GM18498 (cell line): ENCODE data around the gene KCNK5.

Source experiments
- ATAC-seq: cut with Tn5 transposase; IDR thresholded peaks from one replicate; pipeline ENCODE4 v1.9.1; 2021; ENCODE audit warnings: mild to moderate bottlenecking, moderate library complexity; ENCODE audit not compliant: unreplicated experiment

Gene KCNK5

GRCh38 chr6:39217177-39217864, 12.0 kb downstream of the KCNK5 start:
- no peak for ATAC-seq

DNA sequence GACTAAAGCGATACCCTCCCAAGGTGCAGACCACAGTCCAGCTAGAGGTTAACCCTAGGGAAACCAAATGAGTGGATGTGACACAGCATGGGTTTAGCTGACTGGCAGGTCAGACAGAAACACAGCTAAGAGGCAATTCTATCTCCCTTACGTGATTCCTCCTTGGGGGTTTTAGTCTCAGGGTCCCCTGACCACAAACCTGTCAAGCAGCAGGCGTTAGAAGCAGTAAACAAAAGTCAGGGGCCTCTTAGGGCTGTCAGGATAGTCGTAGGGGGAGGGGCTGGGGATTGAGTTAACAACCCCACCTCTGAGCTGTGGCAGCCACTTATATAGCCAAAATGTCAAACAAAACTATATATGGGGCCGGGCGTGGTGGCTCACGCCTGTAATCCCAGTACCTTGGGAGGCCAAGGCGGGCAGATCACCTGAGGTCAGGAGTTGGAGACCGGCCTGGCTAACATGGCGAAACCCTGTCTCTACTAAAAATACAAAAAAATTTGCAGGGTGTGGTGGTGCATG, 13.6 kb downstream of the KCNK5 start:
- no peak for ATAC-seq

DNA sequence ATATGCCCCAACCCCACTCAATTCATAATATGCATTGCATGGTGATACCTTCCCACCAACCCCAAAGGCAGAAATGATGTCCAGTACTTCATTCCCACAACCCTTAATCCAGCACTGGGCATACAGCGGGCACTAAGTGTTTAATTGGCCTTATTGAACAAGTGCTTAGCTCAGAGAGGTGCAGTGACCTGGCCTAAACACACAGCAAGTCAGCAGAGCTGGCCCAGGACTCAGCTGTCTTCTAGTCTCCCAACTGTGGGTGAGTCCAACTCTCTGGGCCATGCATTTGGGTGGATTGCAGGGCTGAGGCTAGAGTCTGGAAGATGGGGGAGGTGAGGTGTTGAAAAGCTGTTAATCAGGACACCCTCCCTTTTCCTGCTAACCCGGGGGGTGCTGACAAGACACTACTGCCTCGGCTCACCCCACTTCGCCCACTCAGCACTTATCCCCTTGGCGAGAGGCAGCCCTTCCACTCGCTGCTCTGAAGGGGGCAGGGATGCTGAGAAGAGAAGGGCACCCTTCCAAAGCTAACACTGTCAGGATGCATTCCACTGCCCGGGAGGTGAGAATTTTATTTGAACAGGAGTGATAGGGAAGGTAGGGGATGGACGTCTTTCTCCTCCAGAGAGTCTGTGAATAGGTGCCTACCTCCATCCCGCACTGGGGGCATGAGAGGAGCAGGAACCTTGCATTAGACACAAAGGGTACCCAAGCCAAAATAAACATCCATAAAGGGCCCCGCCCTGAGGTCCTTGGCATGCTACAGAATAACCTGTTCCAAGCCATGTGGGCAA, 14.2 kb downstream of the KCNK5 start:
- no peak for ATAC-seq

GRCh38 chr6:39214120-39214813, 15.0 kb downstream of the KCNK5 start:
- ATAC-seq = no peak

DNA sequence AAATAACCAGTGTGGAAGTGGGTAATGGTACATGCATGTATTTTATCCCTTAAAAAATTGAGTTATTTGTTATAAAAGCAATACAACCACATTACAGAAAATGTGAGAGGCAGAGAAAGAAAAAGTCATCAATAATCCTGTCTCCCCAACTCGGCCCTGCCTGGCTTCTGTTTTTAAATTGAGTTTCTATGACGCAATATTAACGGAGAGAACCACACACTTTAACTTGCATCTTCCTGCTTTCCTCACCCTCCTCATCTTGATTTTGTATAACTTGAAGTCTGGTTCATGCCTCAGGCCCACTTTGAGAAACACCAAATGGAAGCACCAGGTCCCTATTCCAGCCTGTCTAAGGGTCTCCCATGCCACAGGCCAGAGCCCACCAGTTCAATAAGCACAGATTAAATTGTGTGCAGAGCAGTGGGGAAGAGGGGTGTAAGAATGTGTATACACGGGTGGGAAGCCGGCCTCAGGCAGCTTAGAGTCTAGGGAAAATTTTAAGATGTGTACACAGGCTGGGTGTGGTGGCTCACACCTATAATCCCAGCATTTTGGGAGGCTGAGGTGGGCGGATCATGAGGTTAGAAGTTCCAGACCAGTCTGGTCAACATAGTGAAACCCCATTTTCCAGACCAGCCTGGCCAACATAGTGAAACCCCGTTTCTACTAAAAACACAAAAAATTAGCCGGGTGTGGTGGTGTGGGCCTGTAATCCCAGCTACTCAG, 15.9 kb downstream of the KCNK5 start:
- no peak for ATAC-seq

GRCh38 chr6:39211183-39211582, 18.1 kb downstream of the KCNK5 start:
- no peak for ATAC-seq

DNA sequence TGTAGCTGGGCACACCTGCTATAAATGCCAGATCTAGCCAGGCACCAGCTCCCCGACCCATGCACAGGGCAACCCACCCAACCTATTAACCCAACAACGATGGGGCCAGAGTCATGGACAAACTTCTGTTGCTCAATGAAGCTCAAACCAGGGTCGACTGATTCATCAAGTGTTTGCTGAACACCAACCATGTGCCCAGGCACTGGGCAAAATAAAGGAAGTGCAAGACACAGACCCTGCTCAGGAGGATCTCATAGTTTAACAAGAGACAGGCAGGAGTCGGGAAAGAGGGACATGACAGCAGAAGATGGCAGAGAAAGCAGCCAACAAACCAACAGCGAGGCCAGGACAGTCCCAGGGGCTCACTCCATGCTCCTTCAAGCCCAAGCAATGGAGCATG, 18.8 kb downstream of the KCNK5 start:
- ATAC-seq = no peak

- no peak for ATAC-seq
Observed at GRCh38 chr6:39209911-39210310, 19.4 kb downstream of the KCNK5 start.

GRCh38 chr6:39209360-39209811, 19.9 kb downstream of the KCNK5 start:
- no peak for ATAC-seq

DNA sequence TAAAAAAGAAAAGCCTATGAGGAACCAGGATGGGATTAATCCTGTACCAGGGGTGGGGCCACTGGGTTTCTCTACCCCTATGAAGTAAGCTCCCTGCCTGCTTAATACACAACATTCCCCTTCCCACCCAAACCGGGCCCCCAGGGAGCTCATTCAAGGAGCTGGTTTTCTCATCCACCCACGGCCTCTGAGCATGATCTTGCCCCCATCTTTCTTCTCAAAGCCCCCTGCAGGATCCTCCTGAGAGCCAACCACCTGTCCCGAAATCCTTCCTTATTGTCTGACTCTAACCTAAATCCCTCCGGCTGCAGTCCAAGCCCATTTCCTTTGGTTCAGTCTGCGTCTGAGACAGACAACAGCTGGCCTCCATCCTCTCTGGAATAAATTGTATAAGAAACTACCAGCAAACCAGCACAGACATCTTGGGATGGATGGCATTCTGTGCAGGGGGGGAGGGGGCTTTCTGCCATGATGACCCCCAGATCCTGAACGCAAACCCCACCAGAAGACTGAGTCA, 21.0 kb downstream of the KCNK5 start:
- no peak for ATAC-seq

GRCh38 chr6:39207416-39208222, 21.7 kb downstream of the KCNK5 start:
- ATAC-seq = no peak

- ATAC-seq = no peak
Observed at GRCh38 chr6:39206250-39206721, 23.0 kb downstream of the KCNK5 start.

- no peak for ATAC-seq
Observed at GRCh38 chr6:39204646-39205244, 24.5 kb downstream of the KCNK5 start.

DNA sequence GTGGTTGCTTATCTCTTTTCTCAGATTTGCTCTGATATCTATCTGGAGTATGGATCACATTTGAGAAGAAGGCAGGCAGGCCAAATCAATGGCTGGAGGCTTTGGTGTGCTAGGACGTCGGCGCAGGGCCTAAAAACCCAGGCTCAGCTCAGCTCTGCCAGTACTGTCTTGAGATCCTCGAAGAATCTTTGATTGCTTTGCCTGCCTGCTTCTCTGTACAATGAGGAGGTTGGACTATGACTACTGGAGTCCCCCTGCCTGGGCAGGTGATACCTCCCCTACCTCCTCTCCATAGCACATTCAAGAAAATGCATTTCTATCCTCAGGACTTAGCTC, 25.1 kb downstream of the KCNK5 start:
- ATAC-seq = no peak

- ATAC-seq = no peak
Observed at GRCh38 chr6:39203436-39204159, 25.7 kb downstream of the KCNK5 start.

DNA sequence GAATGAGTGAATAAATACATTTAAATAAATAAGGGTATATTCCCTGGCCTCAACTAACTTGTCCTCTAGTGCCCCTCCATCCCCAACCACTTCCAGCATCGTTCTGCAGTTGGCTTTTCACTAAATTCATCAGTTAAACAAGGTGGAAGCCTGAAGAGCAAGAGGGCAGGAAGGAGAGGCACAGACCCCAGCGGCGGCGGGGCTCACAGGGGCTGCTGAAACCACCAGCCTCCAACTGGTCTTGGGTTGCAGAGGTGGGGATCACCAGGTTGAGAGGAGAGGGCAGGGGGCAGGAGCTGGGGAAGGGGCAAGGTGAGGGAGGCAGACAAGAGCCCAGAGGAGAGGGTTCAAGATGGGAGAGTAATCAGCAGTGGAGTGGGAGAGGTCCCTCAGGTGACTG, 27.1 kb downstream of the KCNK5 start:
- no peak for ATAC-seq

DNA sequence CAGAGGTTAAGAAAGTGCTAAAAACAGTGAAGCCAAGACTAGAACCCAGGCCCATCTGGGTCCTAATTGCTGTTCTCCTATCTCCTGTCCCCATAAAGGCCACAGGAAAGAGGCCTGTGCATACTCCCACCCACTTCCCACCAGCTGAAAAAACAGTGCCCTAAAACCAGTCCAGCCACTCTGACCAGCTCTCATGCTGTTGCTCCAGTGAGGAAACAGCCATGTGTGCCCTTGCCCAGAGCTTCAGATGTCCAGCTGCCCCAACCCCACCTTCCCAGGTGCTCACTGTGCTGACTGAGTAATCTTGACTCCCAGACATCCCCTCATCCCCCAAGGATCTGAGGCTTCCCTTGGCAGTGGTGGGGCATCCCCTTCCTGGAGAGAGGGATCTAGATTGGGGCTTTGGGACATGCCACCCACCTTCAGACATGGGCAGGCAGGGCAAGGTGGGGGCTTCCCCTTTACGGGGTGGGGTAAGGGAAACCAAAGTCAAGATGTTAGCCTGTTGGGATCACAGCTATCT, 28.7 kb downstream of the KCNK5 start:
- no peak for ATAC-seq

DNA sequence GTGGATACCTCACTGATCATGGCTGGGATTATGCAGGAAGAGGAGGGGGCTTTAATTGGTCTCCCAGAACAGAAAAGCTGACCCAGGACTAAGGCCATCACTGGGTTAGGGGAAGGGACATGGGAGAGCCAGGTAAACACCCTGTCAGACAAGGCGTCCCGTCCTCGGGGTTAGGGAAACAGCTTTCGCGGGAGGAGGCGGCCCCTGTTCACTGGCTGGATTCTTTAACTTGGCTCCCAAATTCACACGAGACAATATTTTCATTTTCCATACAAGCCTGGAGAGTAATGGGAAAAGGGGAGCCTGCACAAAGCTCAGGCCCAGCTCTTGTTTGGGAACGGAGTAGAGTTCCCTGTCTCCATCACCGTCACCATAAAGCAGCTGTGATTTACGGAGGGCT, 29.3 kb downstream of the KCNK5 start:
- ATAC-seq = no peak
